Measurements from ENCODE around the gene PLD4.

The PLD4 gene

DNA sequence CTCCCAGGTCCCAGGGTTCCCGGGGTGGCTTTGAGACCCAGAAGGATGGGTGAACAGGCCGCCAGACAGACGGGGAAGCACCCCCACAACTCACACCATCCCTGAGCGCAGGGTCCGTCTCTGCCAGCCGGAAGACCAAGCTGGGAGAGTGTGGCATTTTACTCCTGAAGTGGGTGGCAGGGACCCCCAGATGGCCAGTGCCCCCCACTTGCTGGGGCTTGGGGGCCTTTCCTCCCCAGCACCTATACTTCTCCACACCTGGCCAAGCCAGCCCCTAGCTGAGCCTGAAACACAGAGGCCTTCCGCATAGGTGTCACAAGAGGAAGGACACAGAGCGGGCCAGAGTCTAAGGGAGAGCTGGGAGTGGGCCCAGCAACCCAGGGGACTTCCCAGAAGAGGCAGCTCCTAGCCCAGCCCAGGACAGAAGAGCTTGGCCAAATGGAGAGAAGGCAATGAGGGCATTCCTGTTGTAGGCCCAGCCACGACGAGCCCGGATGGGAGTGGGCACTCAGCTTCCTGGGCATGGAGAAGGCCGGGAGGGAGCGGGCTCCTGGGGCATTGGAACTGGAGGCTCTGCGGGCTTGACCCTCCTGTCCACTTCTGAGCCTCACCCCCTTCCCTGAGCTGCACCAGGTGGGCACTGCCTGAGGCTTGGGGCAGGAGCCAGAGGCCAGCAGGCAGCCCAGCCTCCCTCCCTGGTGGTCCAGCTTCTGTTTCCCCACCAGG is 50.1 kb downstream of the PLD4 start:
- no peak overlapping the region for H3K4me3 ChIP-seq (ENCODE audit: low read depth, low read length)
- no peak for DNase-seq (ENCODE audit: low read depth)
- TF ChIP-seq, protein P1, sequence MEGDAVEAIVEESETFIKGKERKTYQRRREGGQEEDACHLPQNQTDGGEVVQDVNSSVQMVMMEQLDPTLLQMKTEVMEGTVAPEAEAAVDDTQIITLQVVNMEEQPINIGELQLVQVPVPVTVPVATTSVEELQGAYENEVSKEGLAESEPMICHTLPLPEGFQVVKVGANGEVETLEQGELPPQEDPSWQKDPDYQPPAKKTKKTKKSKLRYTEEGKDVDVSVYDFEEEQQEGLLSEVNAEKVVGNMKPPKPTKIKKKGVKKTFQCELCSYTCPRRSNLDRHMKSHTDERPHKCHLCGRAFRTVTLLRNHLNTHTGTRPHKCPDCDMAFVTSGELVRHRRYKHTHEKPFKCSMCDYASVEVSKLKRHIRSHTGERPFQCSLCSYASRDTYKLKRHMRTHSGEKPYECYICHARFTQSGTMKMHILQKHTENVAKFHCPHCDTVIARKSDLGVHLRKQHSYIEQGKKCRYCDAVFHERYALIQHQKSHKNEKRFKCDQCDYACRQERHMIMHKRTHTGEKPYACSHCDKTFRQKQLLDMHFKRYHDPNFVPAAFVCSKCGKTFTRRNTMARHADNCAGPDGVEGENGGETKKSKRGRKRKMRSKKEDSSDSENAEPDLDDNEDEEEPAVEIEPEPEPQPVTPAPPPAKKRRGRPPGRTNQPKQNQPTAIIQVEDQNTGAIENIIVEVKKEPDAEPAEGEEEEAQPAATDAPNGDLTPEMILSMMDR (IDR thresholded peaks at IDR 0.05; ENCODE audit: low read depth, low read length, missing control alignments): no peak
- in situ Hi-C loops (cut with HindIII; ENCODE audit: low sequenced_read_pairs): no loop called here

DNA sequence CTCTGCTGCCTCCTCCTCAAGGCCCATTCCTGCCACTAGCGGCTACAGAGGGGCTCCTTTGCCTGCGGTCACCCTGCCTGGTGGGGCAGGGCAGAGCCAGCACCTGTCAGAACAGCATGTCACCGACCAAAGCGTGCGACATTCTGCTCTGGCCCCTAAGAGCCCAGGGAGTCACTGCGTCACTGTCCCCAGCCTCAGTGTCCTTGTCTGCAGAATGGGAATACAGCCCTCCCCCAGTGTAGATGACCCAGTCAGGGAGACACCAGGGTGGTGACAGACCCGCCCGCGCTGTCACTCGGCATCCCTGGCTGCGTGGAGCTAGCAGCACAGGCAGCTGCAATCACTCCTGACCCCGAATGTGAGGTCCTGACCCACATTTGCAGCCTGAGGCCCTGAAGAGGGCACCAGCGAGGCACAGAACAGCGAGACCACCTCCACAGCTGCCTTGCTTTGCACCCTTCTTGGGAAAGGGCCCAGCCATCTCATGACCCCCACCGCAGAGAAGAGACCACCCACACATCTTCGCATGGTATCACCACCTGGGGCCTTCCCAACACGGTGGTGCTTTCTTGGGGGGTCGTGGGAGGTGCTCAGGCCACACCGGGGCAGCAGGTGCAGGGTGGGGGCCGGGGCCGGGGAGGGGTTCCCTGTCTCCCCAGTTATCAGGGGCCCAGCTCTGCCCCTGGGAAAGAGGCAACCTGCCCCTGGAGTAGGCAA is 51.0 kb downstream of the PLD4 start:
- H3K4me3 ChIP-seq (ENCODE audit: low read depth, low read length): no peak overlapping the region
- DNase-seq (ENCODE audit: low read depth): no peak
- in situ Hi-C loops (cut with HindIII; ENCODE audit: low sequenced_read_pairs): no loop called here
- TF ChIP-seq, protein P1 (IDR thresholded peaks at IDR 0.05; ENCODE audit: low read depth, low read length, missing control alignments): no peak

DNA sequence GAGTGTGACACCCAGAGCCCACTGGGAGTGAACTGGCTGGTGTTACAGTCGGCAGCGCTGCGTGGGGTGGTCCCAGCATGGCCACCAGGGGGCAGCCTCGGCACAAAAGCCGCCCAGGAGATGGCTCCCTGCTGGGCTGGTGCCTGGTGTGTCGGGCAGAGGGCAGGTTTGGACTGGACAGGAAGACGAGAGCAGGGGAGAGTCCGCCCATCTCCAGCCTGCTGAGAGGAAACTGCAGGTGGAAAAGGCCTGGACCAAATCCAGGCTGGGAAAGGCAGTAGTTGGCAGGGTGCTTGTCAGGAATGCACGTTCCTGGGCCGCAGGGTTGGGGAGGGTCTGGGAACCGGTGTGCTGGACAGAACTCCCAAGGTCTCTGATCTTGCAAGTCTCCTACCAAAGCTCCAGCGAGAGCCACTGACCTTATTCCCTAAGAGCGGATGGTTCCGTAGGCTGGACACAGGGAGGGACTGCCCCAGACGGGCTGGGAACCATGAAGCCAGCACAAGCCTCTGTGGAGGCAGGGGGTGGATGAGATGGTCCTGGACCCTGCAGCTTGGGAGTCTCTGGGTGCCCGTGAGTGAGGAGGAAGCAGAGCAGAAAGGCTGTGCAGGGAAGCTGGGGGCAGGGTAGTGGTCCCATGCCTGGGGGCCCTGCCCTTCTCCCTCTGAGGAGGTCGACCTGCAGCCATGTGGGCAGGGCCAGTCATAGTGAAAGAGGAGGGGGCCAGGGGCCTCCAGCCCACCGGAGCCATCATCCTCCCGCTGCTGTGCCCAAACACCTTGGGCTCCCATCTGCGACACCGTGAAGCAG is 51.7 kb downstream of the PLD4 start:
- TF ChIP-seq, protein P1 (IDR thresholded peaks at IDR 0.05; ENCODE audit: low read depth, low read length, missing control alignments): peak; percentile 79
- in situ Hi-C loops (cut with HindIII; ENCODE audit: low sequenced_read_pairs): no loop called here
- DNase-seq (ENCODE audit: low read depth): no peak
- H3K4me3 ChIP-seq (ENCODE audit: low read depth, low read length): no peak overlapping the region

DNA sequence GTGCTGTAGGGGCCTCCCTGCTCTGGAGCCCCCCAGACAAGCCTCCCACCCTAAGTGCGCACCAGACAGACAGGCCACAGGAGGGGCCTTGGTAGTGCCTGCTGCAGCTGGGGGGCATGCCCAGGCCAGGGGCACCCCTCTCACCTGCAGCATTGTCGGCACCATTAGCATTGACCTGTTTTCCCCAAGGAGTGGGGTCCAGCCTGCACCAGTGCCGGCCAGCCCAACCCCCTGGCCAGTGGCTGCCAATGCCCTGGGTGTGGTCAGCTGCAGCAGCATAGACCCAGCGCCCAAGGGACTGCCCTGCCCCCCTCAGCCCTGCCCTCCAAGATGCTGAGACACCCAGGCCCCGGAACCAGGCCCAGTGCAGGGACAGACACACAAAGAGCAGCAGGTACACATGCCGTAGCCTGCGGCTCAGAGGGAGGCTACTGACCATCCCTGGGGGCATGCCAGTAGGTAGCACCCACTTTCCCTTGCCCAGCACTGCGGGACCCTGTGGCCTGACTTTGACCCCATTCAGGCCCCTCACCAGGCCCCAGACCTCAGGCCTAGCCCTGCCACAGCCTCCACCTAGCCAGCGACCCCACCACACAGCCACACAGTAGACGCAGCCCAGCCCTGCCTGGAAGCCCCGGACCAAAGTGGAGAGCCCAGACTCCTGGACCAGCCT is 52.5 kb downstream of the PLD4 start:
- TF ChIP-seq, protein P1 (IDR thresholded peaks at IDR 0.05; ENCODE audit: low read depth, low read length, missing control alignments): no peak
- DNase-seq (ENCODE audit: low read depth): no peak
- H3K4me3 ChIP-seq (ENCODE audit: low read depth, low read length): peak overlapping the region; percentile 47
- in situ Hi-C loops (cut with HindIII; ENCODE audit: low sequenced_read_pairs): no loop called here

DNA sequence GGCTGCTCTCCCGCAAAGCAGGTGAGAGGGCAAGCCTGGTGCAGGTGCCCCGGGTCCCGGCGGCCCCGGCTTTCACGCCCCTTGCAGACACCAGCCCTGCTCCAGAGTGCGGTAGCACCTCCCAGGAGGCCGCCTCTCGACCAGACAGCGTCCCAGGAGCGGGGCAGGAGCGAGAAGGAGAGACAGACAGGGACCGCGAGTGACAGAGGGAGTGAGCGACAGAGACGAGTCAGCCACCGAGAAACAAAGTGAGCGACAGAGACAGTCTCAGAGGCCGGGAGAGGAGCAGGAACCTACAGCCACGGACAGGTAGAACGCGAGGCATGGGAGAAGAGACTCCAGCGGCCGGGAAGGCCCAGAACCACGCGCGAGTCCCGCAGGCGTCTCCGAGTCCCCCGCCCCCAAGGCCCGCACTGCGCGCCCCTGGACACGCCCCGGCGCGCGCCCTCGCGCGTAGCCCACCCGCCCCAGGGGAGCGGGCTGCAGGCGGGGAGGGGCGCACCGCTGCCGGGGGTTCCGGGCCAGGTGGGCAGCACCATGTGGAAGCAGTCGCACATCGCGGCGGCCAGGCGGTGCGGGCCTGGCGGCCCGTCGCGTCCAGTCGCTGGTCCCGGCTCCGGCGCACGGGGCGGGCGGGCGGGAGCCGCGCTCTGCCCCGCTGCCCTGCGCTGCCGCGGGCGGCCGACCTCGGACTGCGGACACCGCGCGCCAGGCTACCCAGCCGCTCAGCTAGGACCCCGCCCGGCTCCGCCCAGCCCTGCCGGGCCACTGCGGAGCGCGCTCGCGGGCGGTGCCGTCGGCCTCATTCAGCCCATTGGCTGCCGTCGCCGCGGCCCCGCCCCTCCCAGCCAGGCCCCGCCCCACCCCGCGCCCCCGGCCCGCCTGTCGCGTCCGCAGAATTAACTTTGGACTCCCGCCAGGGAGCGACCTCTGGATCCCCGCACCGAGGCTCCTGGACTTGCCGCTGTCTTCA is 53.3 kb downstream of the PLD4 start, which contains the start of gene AHNAK2:
Gene AHNAK2, minus strand, starts transcription at position 694 of the 973 bp plus-strand sequence. Its CDS starts 137 bp downstream, at position 557.
- TF ChIP-seq, protein P1 (IDR thresholded peaks at IDR 0.05; ENCODE audit: low read depth, low read length, missing control alignments): no peak
- in situ Hi-C loops (cut with HindIII; ENCODE audit: low sequenced_read_pairs): no loop called here
- DNase-seq (ENCODE audit: low read depth): no peak
- H3K4me3 ChIP-seq (ENCODE audit: low read depth, low read length): peak within 1 kb of the TSS; percentile 47

Data from astrocyte of the cerebellum (primary cell).